Measurements from ENCODE around the gene PPA2.

GRCh38 chr4:105458001-105458400 is 15.9 kb downstream of the PPA2 start:
- TF ChIP-seq CTCF (IDR thresholded peaks at IDR 0.05) (no peak), POLR2A (IDR thresholded peaks at IDR 0.05) (no peak), POLR2AphosphoS5 (IDR thresholded peaks at IDR 0.05) (no peak), EP300 (IDR thresholded peaks at IDR 0.05) (no peak)
